ENCODE data around the gene CAMK1D. TPM values are rescaled to one million over a fixed set of nuclear protein-coding genes. Genes with fewer than 3 reads are reported as not detected.
"Not testable (repeated sequence)": the region's sequence is repeated elsewhere in the genome, so short reads cannot be mapped to it uniquely, and the experiment has no call there.

CAMK1D gene
- total RNA-seq, 1 donor from 2014 or later = 58.8 TPM

DNA sequence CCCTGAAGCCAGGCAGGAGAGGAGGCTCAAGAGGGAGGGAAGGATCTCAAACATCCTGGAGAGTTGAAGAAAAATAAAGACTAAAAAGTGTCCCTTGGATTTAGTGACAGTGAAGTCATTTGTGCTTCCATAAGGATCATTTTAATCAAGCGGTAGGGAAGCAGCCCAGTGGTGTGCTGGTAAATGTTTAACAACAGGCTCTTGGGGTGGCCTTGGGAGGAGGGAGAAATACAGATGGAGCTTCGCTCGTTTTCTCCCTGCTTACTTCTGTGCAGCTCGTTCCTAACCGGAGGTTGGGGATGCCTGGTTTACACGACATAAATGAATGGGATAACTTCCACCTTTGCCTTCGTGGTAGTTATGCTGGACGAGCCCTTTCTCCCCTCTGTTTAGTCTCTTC, 140.0 kb downstream of the CAMK1D start:
- ChIA-PET CTCF (no interaction called here), POLR2A (interaction anchor here (0.6 kb wide), 1 partner anchor 40 kb away, joined by 4 read pairs; no protein-coding TSS in a partner anchor)
- TF ChIP-seq, protein P1, sequence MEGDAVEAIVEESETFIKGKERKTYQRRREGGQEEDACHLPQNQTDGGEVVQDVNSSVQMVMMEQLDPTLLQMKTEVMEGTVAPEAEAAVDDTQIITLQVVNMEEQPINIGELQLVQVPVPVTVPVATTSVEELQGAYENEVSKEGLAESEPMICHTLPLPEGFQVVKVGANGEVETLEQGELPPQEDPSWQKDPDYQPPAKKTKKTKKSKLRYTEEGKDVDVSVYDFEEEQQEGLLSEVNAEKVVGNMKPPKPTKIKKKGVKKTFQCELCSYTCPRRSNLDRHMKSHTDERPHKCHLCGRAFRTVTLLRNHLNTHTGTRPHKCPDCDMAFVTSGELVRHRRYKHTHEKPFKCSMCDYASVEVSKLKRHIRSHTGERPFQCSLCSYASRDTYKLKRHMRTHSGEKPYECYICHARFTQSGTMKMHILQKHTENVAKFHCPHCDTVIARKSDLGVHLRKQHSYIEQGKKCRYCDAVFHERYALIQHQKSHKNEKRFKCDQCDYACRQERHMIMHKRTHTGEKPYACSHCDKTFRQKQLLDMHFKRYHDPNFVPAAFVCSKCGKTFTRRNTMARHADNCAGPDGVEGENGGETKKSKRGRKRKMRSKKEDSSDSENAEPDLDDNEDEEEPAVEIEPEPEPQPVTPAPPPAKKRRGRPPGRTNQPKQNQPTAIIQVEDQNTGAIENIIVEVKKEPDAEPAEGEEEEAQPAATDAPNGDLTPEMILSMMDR (IDR thresholded peaks at IDR 0.05) = no peak
- H3K9me3 Mint-ChIP-seq = no peaks in the 10 kb centered on the region
- ATAC-seq (ENCODE audit: low read depth) (no peak), DNase-seq (no peak)
- H3K27me3 Mint-ChIP-seq = no peaks in the 10 kb centered on the region
- no peak overlapping the region for H3K4me3 Mint-ChIP-seq
- H3K27ac Mint-ChIP-seq = no peak overlapping the region
- H3K4me1 Mint-ChIP-seq = peaks cover 35% of the 10 kb centered on the region
- intact Hi-C loops (cut with micrococcal nuclease) = no loop called here
- H3K36me3 Mint-ChIP-seq (ENCODE audit: low read depth) = peaks cover 21% of the 10 kb centered on the region

DNA sequence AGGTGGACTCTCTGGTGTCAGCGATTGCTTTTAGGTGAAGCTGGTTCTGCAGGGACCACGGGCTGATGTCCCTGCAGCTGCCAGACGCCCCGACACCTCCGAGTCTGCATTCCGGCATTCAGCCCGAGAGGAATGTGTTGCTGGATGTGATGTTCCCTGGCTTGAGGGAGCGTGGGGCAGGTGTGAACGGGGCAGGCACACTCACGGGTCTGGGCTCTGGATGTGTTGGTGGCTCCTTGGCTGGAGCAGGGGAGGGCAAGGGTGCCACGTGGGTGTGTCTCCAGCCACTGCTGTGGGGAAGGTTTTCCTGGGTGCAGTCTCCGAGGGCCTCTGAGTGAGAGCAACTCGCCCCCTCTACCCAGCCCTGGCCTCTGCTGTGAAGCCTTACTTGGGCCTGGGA, 140.5 kb downstream of the CAMK1D start:
- Mint-ChIP-seq H3K9me3 (no peaks in the 10 kb centered on the region), H3K27ac (no peak overlapping the region), H3K36me3 (ENCODE audit: low read depth) (peaks cover 21% of the 10 kb centered on the region), H3K4me3 (no peak overlapping the region), H3K4me1 (peaks cover 31% of the 10 kb centered on the region), H3K27me3 (no peaks in the 10 kb centered on the region)
- TF ChIP-seq, protein P1 (IDR thresholded peaks at IDR 0.05) = no peak
- CTCF ChIA-PET = no interaction called here
- intact Hi-C loops (cut with micrococcal nuclease) = no loop called here
- no peak for ATAC-seq (ENCODE audit: low read depth)
- DNase-seq = no peak
- POLR2A ChIA-PET = interaction anchor here (0.6 kb wide), 1 partner anchor 41 kb away, joined by 4 read pairs; no protein-coding TSS in a partner anchor

DNA sequence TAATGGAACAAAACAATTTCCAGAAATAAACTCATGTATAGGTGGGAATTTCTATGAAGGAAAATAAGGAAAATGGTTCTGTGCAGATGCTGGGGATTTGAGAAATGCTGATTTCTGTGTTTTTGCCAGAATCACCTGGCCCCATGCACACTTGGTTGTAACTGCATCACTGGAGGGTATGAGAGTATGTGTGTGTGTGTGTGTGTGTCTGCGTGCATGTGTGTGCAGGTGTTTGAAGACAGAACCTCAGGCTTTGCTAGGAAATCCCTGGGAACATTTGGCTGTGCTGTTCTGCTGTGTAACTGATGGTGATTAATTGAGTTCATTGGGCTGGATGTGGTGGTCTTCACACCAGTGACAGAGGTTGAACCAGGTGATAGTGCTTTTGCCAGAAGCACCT, 141.6 kb downstream of the CAMK1D start:
- CTCF ChIA-PET = no interaction called here
- Mint-ChIP-seq H3K4me1 (peaks cover 19% of the 10 kb centered on the region), H3K27ac (no peak overlapping the region)

DNA sequence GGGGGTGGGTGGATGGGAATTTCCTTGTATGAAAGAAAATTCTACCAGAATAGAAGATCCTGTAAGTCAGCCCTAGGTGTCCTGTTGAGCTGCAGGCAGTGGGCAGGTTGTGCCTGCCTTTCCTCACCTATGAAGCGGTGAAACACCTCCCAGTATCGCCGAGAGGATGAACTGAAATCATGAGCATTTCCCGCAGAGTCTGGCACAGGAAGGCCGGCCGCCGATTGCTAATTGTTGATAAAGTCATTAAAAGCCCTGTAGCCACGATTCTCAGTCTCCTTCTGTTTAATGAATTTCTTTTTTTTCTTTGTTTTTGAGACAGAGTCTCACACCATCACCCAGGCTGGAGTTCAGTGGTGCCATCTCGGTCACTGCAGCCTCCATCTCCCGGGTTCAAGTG, 142.1 kb downstream of the CAMK1D start:
- POLR2A ChIA-PET = no interaction called here
- H3K4me1 Mint-ChIP-seq = peaks cover 16% of the 10 kb centered on the region

More for the DNA sequence above, 141.6 kb downstream of the CAMK1D start:
- no peaks in the 10 kb centered on the region for H3K9me3 Mint-ChIP-seq
- no peak overlapping the region for H3K4me3 Mint-ChIP-seq
- H3K36me3 Mint-ChIP-seq (ENCODE audit: low read depth) = peaks cover 17% of the 10 kb centered on the region
- no peaks in the 10 kb centered on the region for H3K27me3 Mint-ChIP-seq
- intact Hi-C loops (cut with micrococcal nuclease) = no loop called here
- DNase-seq = no peak
- no peak for ATAC-seq (ENCODE audit: low read depth)
- POLR2A ChIA-PET = no interaction called here
- TF ChIP-seq, protein P1 (IDR thresholded peaks at IDR 0.05) = no peak

DNA sequence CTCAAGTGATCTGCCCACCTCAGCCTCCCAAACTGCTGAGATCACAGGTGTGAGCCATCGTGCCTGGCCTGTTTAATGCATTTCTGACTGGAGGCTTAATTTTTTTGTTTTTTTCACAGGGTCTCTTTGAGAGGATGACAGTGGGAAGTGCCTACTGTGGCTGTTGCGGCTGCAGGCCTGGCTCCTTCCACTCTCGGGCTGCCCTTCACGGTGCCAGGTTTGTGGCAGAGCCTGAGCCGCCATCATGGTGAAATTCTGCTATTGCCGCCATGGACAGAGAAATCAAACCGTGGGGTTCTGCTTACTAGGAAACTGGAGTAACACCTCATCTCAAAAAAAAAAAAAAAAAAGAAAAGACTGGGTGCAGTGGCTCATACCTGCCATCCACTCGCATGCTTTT, 142.7 kb downstream of the CAMK1D start:
- ChIA-PET POLR2A (no interaction called here), CTCF (no interaction called here)
- DNase-seq (no peak), ATAC-seq (ENCODE audit: low read depth) (no peak)
- intact Hi-C loops (cut with micrococcal nuclease) = loop anchor here (2.0 kb wide), 1 partner anchor 17 kb away; no protein-coding TSS in a partner anchor
- TF ChIP-seq, protein P1 (IDR thresholded peaks at IDR 0.05) = no peak
- Mint-ChIP-seq H3K4me1 (peaks cover 13% of the 10 kb centered on the region), H3K27me3 (no peaks in the 10 kb centered on the region), H3K9me3 (no peaks in the 10 kb centered on the region), H3K27ac (no peak overlapping the region), H3K4me3 (no peak overlapping the region), H3K36me3 (ENCODE audit: low read depth) (peaks cover 15% of the 10 kb centered on the region)

More for the DNA sequence above, 142.1 kb downstream of the CAMK1D start:
- no peak overlapping the region for H3K4me3 Mint-ChIP-seq
- CTCF ChIA-PET = no interaction called here
- no peaks in the 10 kb centered on the region for H3K27me3 Mint-ChIP-seq
- DNase-seq = no peak
- ATAC-seq (ENCODE audit: low read depth) = no peak
- peaks cover 15% of the 10 kb centered on the region for H3K36me3 Mint-ChIP-seq (ENCODE audit: low read depth)
- H3K27ac Mint-ChIP-seq = no peak overlapping the region
- TF ChIP-seq, protein P1 (IDR thresholded peaks at IDR 0.05) = no peak
- intact Hi-C loops (cut with micrococcal nuclease) = no loop called here
- no peaks in the 10 kb centered on the region for H3K9me3 Mint-ChIP-seq

DNA sequence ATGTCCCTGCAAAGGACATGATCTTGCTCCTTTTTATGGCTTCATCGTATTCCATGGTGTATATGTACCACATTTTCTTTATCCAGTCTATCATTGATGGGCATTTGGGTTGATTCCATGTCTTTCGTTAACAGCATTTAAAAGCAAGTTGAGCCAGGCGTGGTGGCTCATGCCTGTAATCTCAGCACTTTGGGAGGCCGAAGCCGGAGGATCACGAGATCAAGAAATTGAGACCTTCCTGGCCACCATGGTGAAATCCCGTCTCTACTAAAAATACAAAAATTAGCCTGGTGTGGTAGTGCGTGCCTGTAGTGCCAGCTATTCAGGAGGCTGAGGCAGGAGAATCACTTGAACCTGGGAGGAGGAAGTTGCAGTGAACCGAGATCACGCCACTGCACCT, 147.7 kb downstream of the CAMK1D start:
- H3K27ac Mint-ChIP-seq; DNase-seq; CTCF ChIA-PET; H3K27me3 Mint-ChIP-seq; POLR2A ChIA-PET; ATAC-seq (ENCODE audit: low read depth); H3K9me3 Mint-ChIP-seq; H3K4me3 Mint-ChIP-seq; intact Hi-C loops (cut with micrococcal nuclease): not testable (repeated sequence)
- Mint-ChIP-seq H3K36me3 (ENCODE audit: low read depth) (peaks cover 15% of the 10 kb centered on the region), H3K4me1 (peaks cover 48% of the 10 kb centered on the region)

Data from activated B cell treated with CpG ODN at 0.5 μM for 24 hours (primary cell).